Measurements from ENCODE around the gene RERE. TPM values are rescaled to one million over a fixed set of nuclear protein-coding genes. Genes with fewer than 3 reads are reported as not detected.

RERE gene
- total and polyA plus RNA-seq, 2 donors (not counting 3 experiments of a cell fraction or from before 2014, with no cell fraction given), result 14.1 to 113 TPM

- Histone ChIP-seq H3K9me1 (replicated peaks; ENCODE audit: control insufficient read depth, extremely low read depth, insufficient read depth, low read length) (no peaks in the 10 kb centered on the region), H3K79me2 (ENCODE audit: control insufficient read depth, insufficient read depth, low read length) (peaks cover 23% of the 10 kb centered on the region), H3K9me3 (replicated peaks; ENCODE audit: control insufficient read depth, insufficient read depth, low read length) (no peaks in the 10 kb centered on the region), H3K27me3 (ENCODE audit: control insufficient read depth in 2 of 2, insufficient read depth in 2 of 2, low read length in 2 of 2) (no peaks in the 10 kb centered on the region), H3K4me2 (ENCODE audit: insufficient read depth, low read length) (no peak overlapping the region), H3K36me3 (ENCODE audit: control insufficient read depth in 2 of 2, extremely low read depth in 1 of 2, insufficient read depth in 2 of 2, low read length in 2 of 2) (peaks cover 41 to 59% of the 10 kb centered on the region in 2 experiments), H2AFZ (ENCODE audit: low read depth, low read length) (no peak overlapping the region), H3K4me3 (replicated peaks in 1 of 3; ENCODE audit: insufficient read depth in 1 of 3, low read depth in 1 of 3, low read length in 3 of 3) (no peak overlapping the region), H3K9ac (replicated peaks; ENCODE audit: extremely low read depth, insufficient read depth, low read length) (no peak overlapping the region), H3K27ac (ENCODE audit: insufficient read depth, low read depth, low read length) (no peak overlapping the region), H3K4me1 (ENCODE audit: control insufficient read depth, extremely low read depth, insufficient read depth, low read length) (peaks cover 29% of the 10 kb centered on the region), H4K20me1 (replicated peaks; ENCODE audit: control insufficient read depth, extremely low read depth, insufficient read depth, low read length) (no peaks in the 10 kb centered on the region)
- ChIA-PET POLR2A (interaction anchor here (0.5 to 1.4 kb wide), 4 partner anchors 11 to 154 kb away, joined by 3 to 7 read pairs (median 3); no protein-coding TSS in a partner anchor), CTCF (interaction anchor here (1.0 to 8.0 kb wide), 11 partner anchors 9 to 239 kb away, joined by 3 to 106 read pairs (median 7); partner anchors contain the start of gene ENO1)
- FAIRE-seq, result no peak
- dilution Hi-C loops (cut with MboI; ENCODE audit: extremely low pct_ligation_motif_present, low sequenced_read_pairs) (no loop called here), intact Hi-C loops (cut with micrococcal nuclease) (loop anchor here (1.0 kb wide), 1 partner anchor 11 kb away; no protein-coding TSS in a partner anchor)
- peak; percentile 38 for DNase-seq (ENCODE audit: low read depth, low spot score)
- no peak for TF ChIP-seq POLR2AphosphoS5 (IDR thresholded peaks at IDR 0.05; ENCODE audit: insufficient read depth, low read depth, low read length)
- TF ChIP-seq CTCF (IDR thresholded peaks at IDR 0.05; ENCODE audit: extremely low read depth in 1 of 2, insufficient read depth in 1 of 2, low read depth in 1 of 2, low read length in 2 of 2), result peak; percentile 69 to 83
- TF ChIP-seq, protein P1, sequence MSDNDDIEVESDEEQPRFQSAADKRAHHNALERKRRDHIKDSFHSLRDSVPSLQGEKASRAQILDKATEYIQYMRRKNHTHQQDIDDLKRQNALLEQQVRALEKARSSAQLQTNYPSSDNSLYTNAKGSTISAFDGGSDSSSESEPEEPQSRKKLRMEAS (IDR thresholded peaks at IDR 0.05; ENCODE audit: insufficient read depth, insufficient read length), result no peak
- BruUV-seq (replicated peaks), result no TSS peak
These were observed 45.1 kb upstream of the RERE start for GRCh38 chr1:8862528-8862927.
